22Rv1 (cell line): Measurements from ENCODE around the gene IRX4.

ENCODE experiments used
- CTCF ChIP-seq: fragments of 450-650 bp; IDR thresholded peaks from 2 replicates; pipeline ENCODE4 v1.5.1; 2017; ENCODE audit warnings: mild to moderate bottlenecking
- ZFX ChIP-seq: fragments of 450-650 bp; IDR thresholded peaks from 2 replicates; pipeline ENCODE4 v1.6.1; 2017; ENCODE audit warnings: antibody characterized with exemption, borderline replicate concordance

DNA sequence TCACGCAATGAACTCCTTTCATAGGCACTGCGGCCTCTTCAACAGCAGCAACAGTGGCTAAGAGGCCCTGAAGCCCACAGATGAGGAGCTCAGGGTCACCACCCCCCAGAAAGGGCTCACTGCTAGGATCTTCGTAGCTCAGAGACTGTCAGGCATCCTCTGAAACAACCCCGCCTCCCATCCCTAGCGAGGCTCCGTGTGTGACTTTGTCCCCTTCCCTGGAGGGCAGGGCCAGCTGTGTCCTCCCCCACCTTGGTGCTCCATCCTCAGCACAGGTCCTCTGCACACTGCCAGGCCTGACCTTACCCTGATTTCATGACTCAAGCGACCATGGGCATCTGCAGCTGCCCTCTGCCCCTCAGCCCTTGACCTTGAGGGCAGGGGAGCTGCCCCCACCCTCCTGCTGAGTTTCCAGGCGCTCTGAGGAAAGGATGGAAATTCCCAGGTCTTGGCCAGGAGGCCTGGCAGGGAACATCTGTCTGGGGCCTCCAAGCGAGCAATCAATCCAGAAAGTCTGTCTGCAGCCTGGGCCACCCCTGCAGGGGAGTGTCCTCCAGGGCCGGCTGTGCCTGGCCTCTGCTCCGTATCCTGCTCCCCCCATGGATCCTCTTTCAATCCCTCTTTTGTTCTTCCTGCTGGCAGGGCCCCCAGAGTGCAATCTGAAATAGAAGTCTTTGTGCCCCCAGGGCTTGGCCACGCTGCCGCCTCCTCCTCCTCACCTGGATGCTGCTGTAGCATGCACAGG is 6.8 kb upstream of the IRX4 start:
- TF ChIP-seq CTCF (no peak), ZFX (no peak)
